CD4-positive, alpha-beta T cell treated with Interleukin-2 at 100 ng/mL for 4 hours (primary cell): ENCODE measurements around the gene OBSCN.

Experiments
- DNase-seq: peaks from one replicate; pipeline ENCODE4 v3.0.0-alpha.2; 2020; ENCODE audit warnings: low spot score

OBSCN gene

DNA sequence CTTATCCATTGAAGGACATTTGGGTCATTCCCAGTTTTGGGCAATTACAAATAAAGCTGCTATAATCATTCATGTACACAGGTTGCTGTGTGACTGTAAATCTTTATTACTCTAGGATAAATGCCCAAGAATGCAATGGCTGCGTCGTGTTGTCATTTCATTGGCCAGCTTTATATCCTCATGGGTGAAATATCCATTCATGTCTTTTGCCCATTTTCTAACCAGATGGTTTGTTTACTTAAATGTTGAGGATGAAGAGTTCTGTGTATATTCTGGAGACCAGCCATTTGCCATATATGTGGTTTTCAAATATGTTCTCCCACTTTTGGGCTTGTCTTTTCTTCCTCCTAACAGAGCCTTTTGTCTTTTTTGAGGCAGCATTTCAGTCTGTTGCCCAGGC lies 173.5 kb downstream of the OBSCN start:
- DNase-seq, result no peak

DNA sequence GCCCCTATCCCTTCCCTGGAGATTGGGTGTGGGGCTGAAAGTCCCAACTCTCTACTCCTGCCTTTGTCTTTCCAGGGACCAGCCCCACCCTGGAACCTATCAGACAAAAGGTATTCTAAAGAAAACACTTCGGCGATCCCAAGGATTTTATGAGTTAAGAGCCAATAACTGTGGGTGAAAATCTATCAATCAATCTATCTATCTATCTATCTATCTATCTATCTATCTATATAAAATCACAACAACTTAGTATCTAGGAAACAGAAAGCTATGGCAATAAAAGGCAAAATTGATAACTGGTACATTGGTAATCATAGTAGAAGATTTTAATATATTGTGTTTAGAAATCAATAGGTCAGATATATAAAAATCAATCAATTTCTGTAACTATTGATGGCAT lies 175.9 kb downstream of the OBSCN start:
- DNase-seq, result no peak

DNA sequence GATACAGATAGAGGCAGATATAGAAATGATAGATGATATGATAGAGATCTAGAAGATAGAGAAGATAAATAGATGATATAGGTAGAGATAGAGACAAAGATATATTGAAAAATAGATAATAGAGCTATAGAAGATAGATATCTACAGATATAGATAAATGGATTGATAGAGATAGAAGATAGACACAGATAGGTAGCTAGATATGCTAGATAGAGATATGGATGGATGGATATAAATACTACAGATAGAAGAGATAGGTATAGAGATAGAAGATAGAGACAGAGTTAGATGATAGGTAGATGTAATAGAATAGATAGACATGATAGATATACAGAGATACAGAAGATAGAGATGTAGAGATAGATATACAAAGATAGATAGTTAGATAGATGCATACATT lies 177.4 kb downstream of the OBSCN start:
- DNase-seq, result no peak

DNA sequence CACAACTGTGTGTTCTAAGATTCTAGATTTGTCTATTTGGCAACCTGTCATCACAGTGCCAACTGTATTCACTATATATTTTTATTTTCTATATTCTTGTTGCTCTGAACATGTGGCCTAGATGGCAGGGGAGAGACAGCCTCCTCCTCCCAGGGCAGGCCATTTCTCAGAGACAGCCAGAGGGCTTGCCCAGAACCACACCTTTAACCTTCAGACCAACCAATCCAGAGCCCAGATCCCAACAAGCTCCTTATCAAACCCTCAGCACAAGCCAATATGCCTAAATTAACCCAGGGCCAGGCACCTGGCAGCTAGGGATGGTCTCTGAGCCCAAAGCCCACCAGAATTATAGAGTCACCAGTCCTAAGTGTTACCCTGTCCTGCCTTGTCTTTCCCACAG lies 179.5 kb downstream of the OBSCN start:
- DNase-seq, result no peak

DNA sequence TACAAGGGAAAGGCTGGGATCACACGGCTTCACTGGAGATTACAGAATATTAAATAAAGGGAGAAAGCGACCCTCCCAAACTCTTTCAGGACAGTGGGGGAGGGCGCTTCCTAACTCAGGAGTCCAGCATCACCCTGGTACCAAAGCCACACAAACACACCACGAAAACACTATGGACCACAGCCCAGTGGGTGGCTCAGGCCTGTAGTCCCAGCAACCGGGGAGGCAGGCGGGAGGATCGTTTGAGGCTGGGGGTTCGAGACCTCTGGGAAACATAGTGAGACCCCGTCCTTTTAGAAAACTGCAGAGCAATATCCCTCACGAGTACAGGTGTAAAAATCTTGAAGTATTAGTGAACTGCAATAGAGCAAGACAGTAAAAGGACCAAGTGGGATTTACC lies 182.8 kb downstream of the OBSCN start:
- DNase-seq, result no peak

DNA sequence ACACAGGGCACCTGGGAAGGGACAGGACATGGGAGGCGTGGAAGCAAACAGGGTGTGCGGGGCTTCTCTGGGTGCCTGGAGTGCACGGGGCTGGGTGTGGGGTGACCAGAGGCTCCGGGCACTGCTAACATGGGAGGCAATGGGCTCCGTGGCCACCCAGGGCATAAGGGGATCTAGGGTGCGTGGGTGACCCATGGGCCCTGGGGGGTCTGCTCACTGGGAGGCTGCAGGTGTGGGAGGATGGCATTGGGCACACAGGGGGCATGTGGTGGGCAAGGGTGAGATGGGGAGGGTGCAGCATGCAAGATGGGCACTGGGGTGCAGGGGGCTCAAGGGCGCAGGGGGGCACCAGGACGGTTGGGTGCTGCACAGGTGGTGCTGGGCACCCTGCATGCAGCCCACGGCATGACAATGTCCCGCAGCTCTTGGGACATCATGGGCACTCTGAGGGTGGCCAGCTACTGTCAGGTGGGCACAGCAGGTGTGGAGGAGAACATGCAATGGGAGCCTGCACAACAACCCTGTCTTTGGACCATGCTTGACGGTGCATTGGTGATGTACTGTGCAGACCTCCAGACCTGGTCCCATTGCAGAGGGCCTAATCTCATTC lies 183.7 kb downstream of the OBSCN start:
- DNase-seq, result no peak

DNA sequence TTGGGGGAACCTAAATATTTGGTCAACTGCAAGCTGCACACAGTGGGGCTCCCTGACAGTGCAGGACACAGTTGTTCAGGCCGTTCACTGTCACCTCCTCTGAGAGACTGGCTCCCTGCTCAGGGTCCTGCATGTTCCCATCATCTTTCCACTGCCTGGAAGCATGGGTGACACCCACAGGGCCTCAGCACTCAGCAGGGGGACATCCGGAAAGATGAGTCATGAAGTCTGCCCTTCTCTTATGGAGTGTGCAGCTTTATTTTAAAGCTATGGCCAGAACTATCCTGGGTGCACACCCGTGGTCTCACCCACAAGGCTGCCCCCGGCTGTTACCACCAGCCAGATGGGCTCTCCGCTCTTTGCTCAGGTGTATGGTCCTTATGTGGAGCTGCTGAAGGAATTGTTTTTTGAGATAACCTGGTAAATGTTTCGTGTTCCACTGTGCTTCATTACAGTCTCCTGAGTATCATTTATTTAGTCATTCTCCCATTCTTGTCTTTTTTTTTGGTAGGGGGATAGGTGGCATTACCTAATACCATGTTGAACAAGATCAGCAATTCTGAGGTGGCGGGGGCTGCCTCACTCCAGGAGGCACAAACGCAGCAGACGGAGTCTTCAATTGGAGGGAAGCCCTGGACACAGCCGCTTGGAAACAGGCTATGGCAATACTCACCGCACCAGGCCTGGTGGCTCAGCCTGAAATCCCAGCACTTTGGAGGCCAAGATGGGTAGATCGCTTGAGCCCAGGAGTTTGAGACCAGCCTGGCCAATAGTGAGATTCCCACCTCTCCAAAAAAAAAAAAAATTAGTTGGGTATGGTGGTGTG lies 184.5 kb downstream of the OBSCN start:
- DNase-seq, result no peak

DNA sequence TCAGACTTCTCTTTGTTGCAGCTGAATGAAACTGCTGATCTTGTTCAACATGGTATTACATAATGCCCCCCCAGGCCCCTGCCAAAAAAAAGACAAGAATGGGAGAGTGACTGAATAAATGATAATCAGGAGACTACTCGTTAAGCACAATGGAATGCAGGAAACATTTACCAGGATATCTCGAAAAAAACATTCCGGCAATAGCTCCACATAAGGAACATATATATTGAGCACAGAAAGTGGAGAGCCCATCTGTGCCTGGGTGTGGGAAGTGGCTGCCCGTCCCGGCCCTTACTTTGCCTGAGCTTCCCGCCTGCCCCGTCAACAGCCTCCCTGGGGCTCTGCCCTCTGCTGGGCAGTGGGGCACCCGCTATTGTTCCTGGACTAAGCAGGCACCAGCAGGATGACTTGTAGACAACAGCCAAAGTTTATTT lies 185.4 kb downstream of the OBSCN start:
- DNase-seq, result no peak

DNA sequence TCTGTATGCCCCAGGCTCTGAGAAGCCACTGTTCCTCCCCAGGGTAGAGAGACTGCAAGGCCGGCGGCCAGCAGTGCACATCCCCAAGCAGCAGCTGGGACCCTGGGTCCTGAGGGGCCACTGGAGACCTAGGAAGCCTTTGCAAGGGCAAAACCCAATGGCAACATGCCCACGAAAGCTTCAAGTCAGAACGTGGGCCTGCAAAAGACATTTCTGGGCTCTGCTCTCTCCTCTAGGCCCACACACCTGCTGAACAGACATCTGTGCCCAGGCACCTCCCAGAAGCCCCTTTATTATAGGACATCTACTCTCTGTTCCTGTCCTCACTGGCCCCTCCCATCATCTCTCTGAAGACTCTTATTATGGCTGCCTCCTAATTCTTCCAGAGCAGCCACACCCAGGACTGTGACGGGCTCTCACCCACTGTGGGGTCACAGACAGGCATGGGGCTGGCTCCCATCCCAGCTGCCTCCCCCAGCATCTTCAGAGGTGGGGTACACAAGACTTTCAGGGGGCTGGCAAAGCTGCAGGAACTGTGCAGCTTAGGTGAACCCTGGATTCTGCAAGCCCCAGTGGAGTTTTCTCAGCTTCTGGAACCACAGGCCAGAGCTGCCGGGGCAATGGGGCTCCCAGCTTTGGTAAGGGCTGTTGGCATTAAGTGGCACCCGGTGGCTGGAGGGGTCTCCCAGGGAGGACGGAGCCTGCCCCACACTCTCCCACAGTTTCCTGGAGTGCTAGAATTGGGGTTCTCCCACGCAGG lies 186.1 kb downstream of the OBSCN start:
- DNase-seq, result no peak

DNA sequence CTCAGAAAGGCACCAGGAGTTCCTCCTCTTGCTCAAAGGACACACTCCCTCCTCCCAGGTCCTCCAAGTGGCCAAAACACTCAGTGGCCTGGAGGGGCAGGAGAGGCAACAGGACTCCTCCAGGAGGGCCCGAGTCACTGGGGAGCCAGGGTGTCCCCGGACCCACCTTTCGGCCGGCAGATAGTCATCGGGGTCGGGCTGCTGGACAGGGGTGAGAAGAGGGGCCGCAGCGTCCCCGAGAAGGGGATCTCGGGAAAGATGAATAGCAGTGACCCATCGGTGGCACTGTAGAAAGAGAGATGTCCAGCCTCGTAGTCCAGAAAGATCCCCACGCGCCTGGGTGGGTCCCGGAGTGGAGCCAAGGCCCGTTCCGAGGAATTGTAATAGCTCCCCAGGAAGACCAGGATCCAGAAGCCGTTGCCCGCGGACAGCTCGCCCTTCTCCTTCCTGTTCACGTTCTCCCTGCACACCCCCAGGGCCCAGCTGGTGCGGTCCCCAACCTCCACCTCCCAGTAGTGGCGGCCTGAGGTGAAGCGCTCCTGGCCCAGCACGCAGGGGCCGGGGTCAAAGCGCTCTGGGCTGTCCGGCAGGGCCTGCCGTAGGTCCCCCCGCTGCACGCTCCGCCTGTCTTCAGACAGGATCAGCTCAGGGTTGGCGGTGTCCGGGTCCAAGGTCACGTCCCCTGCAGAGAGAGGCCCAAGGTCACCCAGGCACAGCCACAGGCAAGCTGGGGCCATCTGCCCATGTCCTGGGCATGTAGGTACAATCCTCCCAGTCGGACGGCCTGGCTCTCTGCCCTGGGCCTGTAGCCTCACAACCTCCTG lies 186.9 kb downstream of the OBSCN start:
- no peak for DNase-seq

DNA sequence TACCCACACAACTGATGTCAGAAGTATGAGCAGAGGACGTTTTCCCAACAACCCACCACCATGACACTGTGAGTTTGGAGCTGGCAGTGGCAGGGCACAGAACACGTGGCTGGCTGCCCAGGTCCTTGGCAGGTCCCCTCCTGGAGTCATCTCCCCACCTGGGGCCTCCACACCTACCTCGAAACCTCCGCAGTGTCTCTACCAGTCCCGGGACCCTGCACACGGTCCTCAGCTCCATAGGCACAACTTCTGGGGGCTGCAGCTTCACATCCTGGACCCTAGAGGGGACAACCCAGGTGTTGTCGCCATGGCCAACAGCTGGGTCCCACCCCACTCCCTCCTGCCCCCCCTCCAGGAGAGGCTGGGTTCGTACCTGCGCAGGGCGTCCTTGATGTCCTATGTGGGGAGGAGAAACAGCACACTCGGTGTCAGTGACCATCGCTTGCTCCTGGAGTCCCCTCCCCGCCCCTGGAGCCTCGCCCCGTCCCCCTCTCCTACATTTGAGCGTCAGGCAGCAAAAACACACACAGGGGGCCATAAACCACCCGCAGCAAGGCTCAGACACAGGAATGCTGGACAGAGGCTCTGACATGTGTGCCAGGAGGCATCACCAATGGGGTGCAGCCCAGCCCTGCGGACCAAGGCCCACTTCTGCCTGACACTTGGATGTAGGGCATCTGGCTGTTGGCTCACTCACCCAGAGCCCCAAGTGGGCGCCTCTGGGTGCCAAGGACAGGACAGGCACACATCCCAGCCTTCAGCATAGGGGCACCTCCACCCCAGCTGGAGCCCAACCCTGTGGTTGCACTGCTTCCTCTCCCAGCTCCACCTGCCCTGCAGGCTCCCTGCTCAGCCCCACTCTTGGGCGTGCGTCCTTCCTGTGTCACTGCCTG lies 189.2 kb downstream of the OBSCN start:
- DNase-seq, result no peak

DNA sequence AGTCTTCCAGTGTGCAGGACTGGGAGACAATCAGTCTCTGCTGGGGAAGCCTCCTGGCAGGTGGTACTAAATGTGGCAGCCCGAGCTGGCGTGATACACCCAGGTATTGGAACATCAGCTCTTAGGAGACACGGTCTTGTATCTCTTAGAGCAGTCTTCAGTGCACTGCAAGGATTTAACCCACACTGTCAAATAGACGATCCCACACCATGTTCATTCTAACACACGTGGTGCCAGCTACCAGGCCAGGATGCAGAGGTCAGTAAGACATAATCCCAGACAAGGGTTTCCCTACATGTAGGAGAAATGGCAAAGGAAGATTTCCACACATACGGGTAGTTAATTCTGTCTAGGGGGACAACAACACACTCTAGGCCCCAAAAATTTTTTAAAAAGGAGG lies 190.1 kb downstream of the OBSCN start:
- DNase-seq, result no peak

DNA sequence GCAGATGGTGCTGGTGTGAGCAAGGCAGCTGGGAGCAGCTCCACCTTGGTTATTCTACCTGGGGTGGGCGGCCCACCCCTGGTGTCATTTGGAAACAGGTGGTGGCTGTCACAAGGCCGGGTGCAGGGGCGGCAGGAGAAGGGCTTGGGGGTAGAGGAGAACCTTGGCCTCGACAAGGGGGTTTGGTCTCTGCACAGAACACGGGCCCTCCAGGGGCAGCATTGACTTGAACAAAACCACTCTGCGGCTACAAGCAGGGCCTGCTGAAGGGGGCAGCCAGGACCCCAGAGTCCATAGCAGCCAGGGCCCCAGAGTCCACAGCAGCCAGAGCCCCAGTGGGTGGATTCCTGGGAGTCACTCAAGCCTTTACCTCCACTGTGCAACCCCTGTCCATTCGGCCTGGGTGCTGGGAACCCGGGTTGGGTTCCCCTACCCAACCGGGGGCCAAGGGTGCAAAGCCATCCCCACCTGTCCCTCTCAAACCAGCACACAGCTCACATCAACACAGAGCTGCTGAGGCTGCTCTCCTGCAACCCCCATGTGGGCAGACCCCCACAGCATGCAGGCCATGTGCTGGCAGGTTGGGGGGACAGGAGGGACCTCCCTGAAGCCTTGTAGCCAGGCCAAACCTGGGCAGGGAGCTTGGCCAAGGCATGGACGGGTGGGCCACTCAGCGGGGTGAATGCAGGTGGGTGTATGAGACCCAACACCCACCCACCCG lies 191.1 kb downstream of the OBSCN start:
- no peak for DNase-seq

DNA sequence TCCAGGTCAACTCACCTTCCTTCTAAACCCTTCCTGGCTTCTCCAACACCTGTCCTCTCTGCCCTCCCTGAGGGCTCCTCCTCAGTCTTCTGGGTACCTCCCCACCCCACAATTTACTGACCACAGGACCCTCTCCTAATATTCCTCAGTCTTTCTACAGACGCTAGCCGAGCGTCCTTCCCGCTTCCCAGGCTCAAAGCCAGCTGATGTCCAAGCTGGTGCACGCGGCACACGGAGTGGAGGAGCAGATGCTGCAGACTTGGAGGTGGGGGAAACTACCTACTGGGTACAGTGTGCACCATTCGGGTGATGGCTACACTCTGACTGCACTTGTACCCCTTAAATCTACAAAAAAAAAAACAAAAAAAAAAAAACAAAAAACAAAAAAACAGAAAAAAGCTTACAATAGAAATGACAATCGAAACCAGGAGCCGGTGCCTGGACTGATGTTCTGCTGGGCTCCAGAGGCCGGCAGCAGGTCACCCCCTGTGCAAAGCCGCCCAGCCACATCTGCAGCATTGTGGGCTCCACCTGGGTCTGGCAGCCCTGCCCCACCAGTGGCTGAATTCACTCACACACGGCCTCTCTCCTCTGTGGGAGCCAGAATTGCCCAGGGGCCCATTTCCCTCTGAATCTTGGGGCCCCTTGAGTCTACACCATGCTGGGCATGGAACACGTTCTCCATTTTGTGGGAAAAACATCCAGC lies 191.8 kb downstream of the OBSCN start:
- no peak for DNase-seq

DNA sequence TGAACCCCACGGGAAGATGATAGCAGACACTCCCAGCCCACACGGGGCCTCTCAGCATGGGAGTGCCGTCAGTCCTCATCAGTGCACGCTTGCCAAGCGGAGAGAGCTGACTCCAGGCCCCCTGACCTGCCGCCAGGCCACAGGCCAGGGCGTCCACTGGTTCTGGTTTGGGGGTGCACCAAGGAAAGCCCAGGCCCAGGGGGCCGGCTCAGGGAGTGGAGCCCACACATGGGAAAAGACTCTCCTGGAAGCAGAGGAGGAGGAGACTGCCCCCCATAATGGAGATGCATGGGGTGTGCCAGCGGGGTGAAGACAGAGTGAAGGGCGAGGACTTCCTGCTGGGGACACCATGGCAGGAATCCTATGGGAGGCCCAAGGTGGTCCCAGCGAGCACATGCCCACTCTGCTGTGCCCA lies 192.4 kb downstream of the OBSCN start:
- DNase-seq, result no peak

DNA sequence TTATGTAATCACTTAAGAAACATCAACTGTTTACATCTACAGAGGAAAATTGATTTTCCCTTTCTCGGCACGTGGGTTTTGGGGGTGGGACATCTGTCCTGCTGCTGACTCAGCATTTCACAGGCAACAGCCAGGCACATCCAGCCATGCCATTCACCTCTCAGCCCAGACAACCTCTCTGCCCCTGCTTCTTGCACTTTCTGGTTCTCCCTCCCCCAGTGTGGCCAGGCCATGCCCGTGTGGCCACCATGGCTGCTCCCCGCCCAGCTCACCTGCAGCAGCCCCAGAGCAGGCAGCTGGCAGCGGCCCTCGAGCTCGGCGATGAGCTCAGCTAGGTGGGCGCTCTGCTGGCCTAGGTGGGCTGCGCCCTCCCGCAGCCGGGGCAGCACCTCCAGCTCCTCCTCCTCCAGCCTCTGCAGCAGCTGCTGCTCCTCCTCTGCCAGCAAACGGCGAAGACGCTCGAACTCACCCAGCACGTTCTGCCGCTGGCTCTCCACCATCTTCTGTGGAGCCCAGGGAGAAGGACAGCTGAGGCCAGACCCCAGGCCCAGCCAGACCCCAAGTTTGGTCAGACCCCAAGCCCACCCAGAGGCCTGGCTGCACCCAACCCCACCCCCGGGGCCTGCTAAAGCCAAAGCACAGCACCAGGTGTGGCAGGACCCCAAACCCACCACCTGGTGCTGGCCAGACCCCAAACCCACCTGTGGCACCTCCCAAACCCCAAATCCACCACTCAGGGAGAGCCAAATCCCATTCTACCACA lies 193.0 kb downstream of the OBSCN start:
- DNase-seq, result no peak

DNA sequence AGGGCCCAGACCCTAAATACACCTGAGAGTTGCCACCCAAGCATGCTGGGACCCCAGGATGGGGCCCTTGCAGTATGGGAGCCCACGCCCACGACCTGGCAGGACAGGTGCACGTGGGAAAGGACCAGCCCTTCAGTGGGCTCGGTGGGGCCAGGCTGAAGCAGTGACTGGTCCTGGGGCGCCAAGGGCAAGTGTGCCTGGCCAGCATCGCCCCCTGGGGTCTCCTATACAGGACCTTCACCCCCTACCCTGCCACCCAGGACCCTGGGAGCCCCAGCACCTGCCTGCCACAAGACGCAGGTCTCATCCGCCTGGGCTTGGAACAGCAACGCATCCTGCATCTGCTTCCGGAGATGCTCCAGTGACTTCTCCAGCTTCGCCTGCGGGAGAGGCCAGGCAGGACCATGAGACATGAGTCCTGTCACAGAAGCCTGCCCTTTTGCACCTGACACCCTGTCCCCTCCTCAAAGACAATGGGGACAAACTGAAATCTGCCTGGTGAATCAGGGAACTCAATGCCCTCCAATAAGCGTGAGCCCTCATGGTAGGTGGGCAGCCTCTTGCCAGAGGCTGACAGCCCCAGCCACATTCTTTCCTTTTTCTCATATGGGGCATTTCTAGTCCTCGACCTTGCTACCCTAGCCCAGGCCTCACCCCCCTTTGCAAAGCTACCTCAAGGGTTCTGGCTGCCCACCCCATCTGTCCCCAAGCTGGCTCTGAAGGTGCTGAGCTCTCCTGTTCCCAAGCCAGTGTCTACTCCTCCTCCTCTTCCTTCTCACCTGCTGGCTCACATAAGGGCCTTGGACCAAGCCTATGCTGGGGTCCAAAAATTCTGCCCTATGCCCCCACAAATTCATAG lies 194.2 kb downstream of the OBSCN start:
- DNase-seq, result no peak

DNA sequence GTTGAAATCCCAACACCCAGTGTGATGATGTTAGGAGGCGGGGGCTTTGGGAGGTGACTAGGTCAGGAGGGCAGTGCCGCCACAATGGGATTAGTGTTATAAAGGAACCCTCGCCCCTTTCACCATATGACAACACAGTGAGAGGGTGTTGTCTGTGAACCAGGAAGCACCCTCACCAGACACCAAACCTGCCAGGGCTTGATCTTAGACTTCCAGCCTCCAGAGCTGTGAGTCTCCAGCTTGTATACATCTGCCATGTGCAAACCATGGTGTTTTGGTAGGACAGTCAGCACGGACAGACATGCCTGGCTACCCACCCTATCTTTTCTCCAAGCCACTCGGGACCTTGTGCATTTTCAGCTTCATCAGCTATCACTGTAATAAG lies 194.8 kb downstream of the OBSCN start:
- DNase-seq, result no peak
